Hindlimb muscle (tissue), 1 donor: ENCODE results near the gene VEGFD. TPM values are rescaled to one million over a fixed set of nuclear protein-coding genes. Genes with fewer than 3 reads are reported as not detected.

ENCODE experiments used
- DNase-seq: peaks from one replicate; pipeline ENCODE4 v3.0.0-alpha.2; 2013
- polyA plus RNA-seq: library from polyadenylated mRNA; unstranded; fragments of 120-200 nt; gene quantifications from one replicate; pipeline ENCODE4 v1.2.1, GENCODE V29; 2013; ENCODE audit not compliant: insufficient read length

Gene VEGFD, protein sequence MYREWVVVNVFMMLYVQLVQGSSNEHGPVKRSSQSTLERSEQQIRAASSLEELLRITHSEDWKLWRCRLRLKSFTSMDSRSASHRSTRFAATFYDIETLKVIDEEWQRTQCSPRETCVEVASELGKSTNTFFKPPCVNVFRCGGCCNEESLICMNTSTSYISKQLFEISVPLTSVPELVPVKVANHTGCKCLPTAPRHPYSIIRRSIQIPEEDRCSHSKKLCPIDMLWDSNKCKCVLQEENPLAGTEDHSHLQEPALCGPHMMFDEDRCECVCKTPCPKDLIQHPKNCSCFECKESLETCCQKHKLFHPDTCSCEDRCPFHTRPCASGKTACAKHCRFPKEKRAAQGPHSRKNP
- polyA plus RNA-seq: 1.5 TPM

DNA sequence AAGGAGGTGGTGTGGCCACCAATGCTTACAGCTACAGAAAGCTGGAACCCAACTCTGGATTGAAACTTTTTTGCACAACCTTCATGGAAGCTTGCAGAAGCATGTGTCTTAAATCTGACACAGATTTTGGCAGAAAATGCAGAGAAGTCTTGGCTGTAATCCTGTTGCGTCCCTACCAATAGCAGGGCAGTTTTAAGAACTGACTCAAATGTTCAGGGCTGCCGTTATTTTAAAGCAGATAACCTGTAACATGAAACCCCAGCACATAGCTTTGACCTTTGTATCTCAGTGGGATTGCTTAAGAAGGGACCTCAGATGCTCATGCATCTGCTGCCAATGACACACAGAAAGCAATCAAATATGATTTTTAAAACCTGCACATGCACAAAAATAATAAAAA is at the start of gene VEGFD:
Gene VEGFD (minus strand): TSS at position 110 of the 400 bp plus-strand sequence. CDS start 467 bp downstream, outside the sequence.
- DNase-seq: peak; percentile 30

GRCh38 chrX:15430584-15430983 is 46.4 kb upstream of the VEGFD start:
- no peak for DNase-seq

- DNase-seq: no peak
Observed at GRCh38 chrX:15430076-15430475, 45.9 kb upstream of the VEGFD start.

DNA sequence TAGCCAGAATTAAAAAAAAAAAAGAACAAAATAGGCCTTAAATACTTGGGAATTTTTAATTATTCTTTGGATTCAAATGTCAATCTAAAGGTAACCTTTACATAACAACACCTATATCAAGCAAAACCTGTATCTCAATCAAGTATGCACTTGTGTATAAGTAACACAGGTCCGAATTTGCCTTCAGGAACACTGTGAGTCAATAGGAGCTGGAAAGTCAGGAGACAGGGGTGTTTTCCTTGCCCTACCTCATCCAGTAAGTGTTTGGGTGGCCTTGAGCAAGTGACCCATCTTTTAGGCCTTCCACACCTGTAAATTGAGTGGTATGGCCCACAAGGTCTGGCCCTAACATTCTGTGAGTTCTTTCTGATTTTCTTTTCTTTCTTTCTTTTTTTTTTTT is 40.8 kb upstream of the VEGFD start:
- DNase-seq: no peak

- no peak for DNase-seq
Observed at GRCh38 chrX:15418707-15419181, 34.5 kb upstream of the VEGFD start.

DNA sequence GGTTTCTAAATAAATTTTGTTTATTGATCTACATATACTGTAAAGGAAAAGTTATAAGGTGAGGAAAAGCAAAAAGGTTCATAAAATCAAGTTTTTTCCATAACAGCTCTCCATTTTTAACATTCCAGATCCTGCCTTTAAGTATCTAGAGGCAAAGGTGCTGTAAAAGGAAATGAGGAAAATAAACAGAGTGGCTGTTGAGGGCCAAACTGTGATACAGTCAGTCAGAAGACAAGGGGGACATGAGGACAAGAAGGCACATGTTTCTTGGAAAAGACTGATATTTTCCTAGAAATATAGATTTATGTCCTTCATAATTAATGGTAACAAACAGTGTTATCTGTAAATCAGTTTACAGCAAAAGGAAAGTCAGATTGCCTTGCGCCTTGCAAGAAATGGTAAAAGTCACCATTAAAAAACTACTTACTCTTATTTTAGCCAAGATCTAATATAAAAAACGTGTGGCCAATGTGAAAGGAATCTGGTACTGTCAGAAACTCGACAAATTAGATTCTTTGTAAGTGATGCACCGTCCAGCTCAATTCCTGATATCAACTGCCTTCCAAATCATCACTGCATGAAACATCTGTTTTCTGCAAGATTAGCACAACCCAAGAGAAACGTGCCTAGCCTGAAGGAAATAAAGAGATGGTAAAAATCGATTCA is 34.0 kb upstream of the VEGFD start:
- no peak for DNase-seq

DNA sequence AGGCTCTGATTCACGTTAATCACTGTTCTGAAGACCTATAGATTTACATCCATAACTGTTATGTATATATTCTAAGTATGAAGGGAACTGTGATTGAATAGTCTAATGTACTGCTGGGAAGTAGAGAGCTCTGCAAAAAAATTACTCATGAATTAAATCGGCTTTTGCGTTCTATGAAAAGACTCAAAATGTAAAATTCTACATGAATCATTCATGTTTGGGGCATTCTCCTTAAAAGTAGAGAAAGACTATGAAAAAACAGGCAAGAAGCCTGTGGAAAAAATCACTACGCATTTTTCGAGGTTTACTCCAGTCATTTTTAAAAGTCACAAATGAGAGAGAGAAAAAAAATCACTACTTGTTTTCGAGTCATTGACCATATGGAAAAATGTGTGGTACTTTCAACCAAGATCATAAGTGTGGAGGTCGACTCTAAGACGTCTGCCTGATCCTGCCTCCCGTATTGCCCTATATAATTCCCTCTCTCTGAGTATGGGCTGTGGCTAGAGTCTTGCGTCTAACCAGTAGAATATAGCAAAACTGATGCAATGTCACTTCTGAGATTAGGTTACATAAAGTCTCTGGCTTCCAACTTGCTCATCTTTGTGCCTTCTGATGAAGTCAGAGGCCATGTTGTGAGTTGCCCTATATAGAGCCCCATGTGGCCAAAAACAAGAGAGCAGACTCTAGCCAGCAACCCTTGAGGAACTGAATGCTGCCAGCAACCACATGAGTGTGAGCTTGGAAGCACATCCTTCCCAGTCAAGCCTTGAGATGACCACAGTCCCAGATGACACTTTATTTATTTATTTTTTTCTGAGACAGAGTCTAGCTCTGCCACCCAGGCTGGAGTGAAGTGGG is 32.1 kb upstream of the VEGFD start:
- DNase-seq: no peak

DNA sequence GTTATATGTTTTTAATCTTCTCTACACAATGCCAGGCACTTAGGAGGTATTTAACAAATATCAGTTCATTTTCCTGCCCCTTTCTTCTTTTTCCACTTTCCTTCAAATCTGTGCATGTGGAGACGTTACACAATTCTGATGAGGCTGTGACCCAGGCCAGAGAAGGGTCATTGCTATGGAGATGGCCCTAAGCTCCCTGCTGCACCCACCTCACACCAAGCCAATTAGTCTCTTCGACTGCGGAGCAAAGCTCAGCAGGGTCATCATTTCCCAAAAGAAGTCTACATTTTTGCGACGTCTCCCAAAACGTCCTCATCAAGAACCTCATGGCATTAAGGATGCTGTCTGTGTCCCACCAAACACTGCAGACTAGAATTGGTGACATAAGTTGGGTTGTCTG is 28.9 kb upstream of the VEGFD start:
- DNase-seq: no peak

GRCh38 chrX:15410947-15411346 is 26.7 kb upstream of the VEGFD start:
- no peak for DNase-seq

GRCh38 chrX:15410430-15410829 is 26.2 kb upstream of the VEGFD start:
- no peak for DNase-seq

- peak; percentile 6 for DNase-seq
Observed at GRCh38 chrX:15405846-15406245, 21.6 kb upstream of the VEGFD start.

DNA sequence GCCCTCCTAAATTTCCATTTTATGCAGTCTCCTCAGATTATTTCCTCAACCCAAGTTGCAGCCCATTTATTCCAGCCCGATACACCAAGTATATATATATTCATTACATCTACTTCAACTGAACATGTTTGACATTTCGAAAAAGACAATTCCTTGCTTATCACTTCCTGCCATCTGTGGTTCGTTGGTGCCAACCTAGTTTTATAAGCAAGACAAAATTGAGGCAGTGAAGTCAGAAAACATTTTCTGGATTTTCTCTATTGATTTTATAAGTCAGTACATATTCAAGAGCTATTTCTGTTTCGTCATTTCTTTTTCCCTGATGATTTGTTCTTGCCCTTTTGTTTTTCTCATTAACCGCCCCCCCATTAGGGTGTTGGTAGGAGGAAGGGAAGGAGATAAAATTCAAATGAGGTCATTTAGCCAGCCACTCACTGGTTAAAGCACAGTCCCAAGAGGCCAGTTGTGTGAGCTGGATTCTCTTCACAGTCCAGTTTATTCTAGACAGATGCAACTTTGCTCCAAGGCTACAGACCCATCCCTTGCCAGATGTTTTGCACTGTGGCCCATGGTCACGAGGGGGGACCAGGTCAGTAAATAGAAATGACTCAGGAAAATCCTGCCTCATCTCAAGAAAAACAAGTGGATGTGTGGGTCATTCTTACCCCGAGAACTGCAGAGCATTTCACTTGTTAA is 20.3 kb upstream of the VEGFD start:
- DNase-seq: peak; percentile 29

- no peak for DNase-seq
Observed at GRCh38 chrX:15401378-15401777, 17.2 kb upstream of the VEGFD start.

- no peak for DNase-seq
Observed at GRCh38 chrX:15399962-15400391, 15.8 kb upstream of the VEGFD start.

DNA sequence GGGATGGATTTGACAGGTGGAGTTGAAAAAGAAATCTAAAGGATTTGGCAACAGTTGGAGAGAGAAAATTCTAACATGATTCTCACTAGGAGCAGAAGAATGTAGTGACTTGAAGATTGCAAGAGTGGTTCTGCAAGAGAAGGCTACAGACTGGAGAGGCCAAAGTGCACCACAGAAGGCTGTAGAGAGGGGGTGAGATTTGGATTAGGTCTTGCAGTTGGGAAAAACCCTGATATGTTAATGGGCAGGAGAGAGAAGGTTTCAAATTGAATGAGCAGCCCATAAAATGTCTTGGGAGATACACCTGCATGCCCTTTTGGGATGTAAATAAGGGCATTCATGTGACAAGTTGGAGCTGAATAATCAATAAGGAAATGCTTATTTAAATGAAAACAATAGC is 14.7 kb upstream of the VEGFD start:
- no peak for DNase-seq

GRCh38 chrX:15395789-15396188 is 11.6 kb upstream of the VEGFD start:
- no peak for DNase-seq

GRCh38 chrX:15391850-15392249 is 7.6 kb upstream of the VEGFD start:
- no peak for DNase-seq

DNA sequence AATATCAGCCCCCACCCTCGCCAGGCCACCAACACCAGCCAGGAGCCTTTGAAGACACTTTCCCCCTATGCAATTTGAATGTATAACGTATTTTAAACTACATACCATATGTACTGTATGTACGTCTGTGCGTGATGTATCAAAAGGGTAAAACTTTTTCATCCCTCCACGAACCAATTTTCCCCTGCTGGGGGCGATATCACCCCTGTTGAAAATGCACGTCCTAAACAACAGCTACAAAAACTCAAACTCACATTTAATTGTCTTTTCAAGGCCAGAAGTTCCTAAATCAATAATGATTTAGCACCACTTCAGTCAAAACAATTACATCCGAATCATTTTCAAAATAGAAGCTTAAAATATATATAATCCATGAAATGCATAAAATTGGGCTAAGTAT is 1.4 kb downstream of the VEGFD start:
- DNase-seq: no peak

DNA sequence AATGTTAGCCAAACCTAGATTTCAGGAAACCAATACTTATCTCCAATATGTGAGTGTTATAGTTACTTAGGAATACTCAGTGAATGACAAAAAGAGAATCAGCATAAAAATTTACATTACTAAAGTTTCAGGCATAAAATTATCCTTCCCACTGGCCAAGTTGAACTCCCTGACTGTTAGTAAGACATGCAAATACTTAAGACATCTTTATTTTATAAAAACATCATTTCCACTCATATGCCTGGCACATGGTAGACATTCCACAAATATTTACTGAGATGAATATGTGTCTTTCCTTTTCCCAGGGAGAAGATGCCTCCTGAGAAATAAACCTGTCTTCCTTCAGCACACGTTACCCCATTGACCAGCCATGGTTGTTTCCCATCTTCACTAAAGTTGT is 7.3 kb downstream of the VEGFD start:
- DNase-seq: no peak

- DNase-seq: no peak
Observed at GRCh38 chrX:15373976-15374375, 10.2 kb downstream of the VEGFD start.

DNA sequence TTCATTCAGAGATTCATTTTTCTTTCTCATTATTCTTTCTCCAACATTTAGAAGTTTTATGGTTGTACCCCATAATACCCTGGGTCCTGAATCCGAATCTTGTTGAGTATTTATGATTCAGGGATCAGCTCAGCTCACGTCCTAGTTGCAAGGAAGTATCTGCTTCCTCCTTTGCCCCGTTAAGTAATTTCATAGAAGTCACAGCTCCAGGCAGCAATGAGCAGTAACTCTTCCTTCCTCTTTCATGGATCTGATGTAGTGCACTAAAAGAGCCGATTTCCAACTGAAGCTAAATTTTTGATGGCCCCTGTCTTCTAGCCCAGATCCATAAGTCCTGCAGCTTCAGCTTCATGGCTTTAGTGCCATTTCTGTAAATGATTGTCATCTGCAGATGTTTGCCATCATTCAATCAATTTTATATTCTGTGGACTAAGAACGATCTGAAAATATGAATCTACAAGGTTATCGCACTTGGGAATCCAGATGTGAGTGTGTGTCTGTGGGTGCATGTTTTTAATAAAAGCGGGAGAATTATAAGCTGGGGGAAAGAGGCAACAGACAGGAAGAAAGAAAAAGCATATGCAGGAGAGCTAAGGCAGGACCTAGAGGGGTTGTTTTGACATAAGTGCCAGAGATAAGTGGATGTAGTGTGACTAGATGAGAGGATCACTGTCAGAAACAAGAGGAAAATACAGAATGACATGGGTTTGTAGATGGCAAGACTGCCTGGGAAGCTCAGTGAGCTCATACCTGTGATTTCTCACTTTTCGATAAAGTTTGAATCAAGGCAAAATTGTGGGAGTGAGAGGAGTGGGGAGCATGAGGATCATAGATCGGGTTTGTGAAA is 17.5 kb downstream of the VEGFD start:
- DNase-seq: no peak
